DND-41 (cell line): Measurements from ENCODE around the gene SOX3.

ENCODE experiments used
- ATAC-seq: fragments of 200-7000 bp; cut with Tn5 transposase; 3 replicates; pipeline ENCODE4 v1.9.1; 2021; ENCODE audit warnings: low read depth; ENCODE audit not compliant: insufficient read depth
- DNase-seq: peaks from one replicate; pipeline ENCODE4 v3.0.0-alpha.2; 2020
- H2AFZ ChIP-seq: 2 replicates; pipeline ENCODE4 v1.6.0; 2012; ENCODE audit warnings: low read depth, low read length
- H3K27ac ChIP-seq: 2 replicates; pipeline ENCODE4 v1.5.1; 2012; ENCODE audit warnings: low read length, inconsistent platforms
- H3K27me3 ChIP-seq: fragments of 200-600 bp; sonication (generic); 2 replicates; pipeline ENCODE4 v1.6.0; 2012; ENCODE audit warnings: low read length, mild to moderate bottlenecking, inconsistent platforms; ENCODE audit not compliant: insufficient read depth, poor library complexity
- H3K36me3 ChIP-seq: 2 replicates; pipeline ENCODE4 v1.5.1; 2012; ENCODE audit warnings: low read length, inconsistent platforms; ENCODE audit not compliant: insufficient read depth
- H3K4me1 ChIP-seq: 2 replicates; pipeline ENCODE4 v1.5.1; 2012; ENCODE audit warnings: mild to moderate bottlenecking, low read length; ENCODE audit not compliant: insufficient read depth
- H3K4me2 ChIP-seq: 2 replicates; pipeline ENCODE4 v1.6.0; 2012; ENCODE audit warnings: mild to moderate bottlenecking, moderate library complexity, low read length, inconsistent platforms; ENCODE audit not compliant: insufficient read depth
- H3K4me3 ChIP-seq, 2 experiments: fragments of 200-600 bp in 1 of 2; shearing (Covaris generic) in 1 of 2; 2 replicates each; pipeline ENCODE4 v1.5.1; 2012 to 2016; ENCODE audit warnings: inconsistent platforms in 2 of 2, low read length in 2 of 2, mild to moderate bottlenecking in 2 of 2, low read depth in 1 of 2, moderate library complexity in 1 of 2
- H3K79me2 ChIP-seq: 2 replicates; pipeline ENCODE4 v1.6.0; 2012; ENCODE audit warnings: low read length, inconsistent platforms; ENCODE audit not compliant: insufficient read depth
- H3K9ac ChIP-seq: 2 replicates; pipeline ENCODE4 v1.6.0; 2012; ENCODE audit warnings: low read depth, mild to moderate bottlenecking, inconsistent platforms, low read length, moderate library complexity
- H3K9me3 ChIP-seq: 2 replicates; pipeline ENCODE4 v1.5.1; 2012; ENCODE audit warnings: low read length, moderate library complexity, mild to moderate bottlenecking, inconsistent platforms; ENCODE audit not compliant: insufficient read depth, severe bottlenecking
- H4K20me1 ChIP-seq: 2 replicates; pipeline ENCODE4 v1.6.0; 2012; ENCODE audit warnings: low read length; ENCODE audit not compliant: insufficient read depth
- EZH2 ChIP-seq: IDR thresholded peaks from 3 replicates; pipeline ENCODE4 v1.6.1; 2012; ENCODE audit warnings: borderline replicate concordance, low read depth, mild to moderate bottlenecking, moderate library complexity, low read length, inconsistent platforms; ENCODE audit not compliant: severe bottlenecking
- TF ChIP-seq, protein P1 (sequence below): IDR thresholded peaks from 2 replicates; pipeline ENCODE4 v1.5.1; 2012; ENCODE audit warnings: borderline replicate concordance, low read length, moderate library complexity, mild to moderate bottlenecking; ENCODE audit not compliant: poor library complexity, severe bottlenecking; ENCODE audit errors: extremely low read depth

Gene SOX3

DNA sequence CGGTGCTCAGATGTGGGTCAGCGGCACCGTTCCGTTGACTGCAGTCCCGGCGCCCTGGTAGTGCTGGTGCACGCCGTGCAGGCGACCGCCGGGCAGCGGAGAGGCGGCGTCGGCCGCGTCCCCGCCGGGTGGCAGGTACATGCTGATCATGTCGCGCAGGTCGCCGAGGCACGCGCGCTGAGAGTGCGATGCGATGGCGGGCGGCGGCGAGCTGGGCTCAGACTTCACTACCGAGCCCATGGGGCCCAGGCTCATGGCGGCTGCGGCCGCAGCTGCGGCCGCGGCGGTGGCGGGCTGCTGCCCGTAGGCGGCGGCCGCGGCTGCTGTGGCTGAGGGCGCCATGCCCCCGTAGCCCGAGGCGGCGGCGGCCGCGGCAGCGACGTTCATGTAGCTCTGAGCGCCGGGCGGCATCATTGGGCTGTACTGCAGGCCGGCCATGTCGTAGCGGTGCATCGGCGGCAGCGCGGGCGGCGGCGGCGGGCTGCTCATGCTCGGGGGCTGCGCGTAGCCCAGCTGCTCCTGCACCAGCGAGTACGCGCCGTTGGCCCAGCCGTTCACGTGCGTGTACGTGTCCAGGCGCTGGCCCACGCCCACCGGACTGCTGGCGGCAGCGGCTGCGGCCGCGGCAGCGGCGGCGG lies 1.0 kb downstream of the SOX3 start:
- Histone ChIP-seq H4K20me1 (no peaks in the 10 kb centered on the region), H3K27ac (no peak overlapping the region), H2AFZ (no peak overlapping the region), H3K4me2 (no peak overlapping the region), H3K9me3 (no peaks in the 10 kb centered on the region), H3K9ac (no peak overlapping the region), H3K27me3 (no peaks in the 10 kb centered on the region), H3K4me1 (no peaks in the 10 kb centered on the region), H3K4me3 (no peak overlapping the region), H3K36me3 (no peaks in the 10 kb centered on the region), H3K79me2 (no peaks in the 10 kb centered on the region)
- DNase-seq (no peak), ATAC-seq (no peak)
- TF ChIP-seq, protein P1, sequence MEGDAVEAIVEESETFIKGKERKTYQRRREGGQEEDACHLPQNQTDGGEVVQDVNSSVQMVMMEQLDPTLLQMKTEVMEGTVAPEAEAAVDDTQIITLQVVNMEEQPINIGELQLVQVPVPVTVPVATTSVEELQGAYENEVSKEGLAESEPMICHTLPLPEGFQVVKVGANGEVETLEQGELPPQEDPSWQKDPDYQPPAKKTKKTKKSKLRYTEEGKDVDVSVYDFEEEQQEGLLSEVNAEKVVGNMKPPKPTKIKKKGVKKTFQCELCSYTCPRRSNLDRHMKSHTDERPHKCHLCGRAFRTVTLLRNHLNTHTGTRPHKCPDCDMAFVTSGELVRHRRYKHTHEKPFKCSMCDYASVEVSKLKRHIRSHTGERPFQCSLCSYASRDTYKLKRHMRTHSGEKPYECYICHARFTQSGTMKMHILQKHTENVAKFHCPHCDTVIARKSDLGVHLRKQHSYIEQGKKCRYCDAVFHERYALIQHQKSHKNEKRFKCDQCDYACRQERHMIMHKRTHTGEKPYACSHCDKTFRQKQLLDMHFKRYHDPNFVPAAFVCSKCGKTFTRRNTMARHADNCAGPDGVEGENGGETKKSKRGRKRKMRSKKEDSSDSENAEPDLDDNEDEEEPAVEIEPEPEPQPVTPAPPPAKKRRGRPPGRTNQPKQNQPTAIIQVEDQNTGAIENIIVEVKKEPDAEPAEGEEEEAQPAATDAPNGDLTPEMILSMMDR: no peak
- TF ChIP-seq EZH2: no peak

DNA sequence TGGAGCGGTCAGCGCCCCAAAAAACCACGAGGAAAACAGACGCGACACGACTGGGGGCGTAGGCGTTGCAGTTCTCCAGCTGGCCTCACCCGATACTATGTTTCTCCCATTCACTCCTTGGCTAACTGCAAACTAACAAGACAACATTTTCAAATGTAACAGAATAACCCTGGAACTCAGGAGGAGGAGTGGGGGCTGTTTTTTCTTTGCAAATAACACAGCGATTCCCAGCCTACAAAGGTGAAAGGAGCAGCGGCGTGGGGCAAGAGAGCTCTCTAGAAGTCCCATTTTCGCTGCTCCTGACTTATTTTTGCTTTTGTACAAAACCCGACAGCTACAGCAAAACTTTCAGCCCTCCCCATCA lies 1.6 kb downstream of the SOX3 start:
- H3K27me3 ChIP-seq: no peaks in the 10 kb centered on the region
- H3K4me1 ChIP-seq: no peaks in the 10 kb centered on the region
- no peak overlapping the region for H2AFZ ChIP-seq
- no peaks in the 10 kb centered on the region for H3K79me2 ChIP-seq
- H3K4me3 ChIP-seq: no peak overlapping the region
- no peak overlapping the region for H3K9ac ChIP-seq
- ATAC-seq: no peak
- TF ChIP-seq, protein P1: no peak
- TF ChIP-seq EZH2: no peak
- no peaks in the 10 kb centered on the region for H3K36me3 ChIP-seq
- no peak overlapping the region for H3K27ac ChIP-seq
- no peaks in the 10 kb centered on the region for H3K9me3 ChIP-seq
- no peaks in the 10 kb centered on the region for H4K20me1 ChIP-seq
- DNase-seq: no peak
- no peak overlapping the region for H3K4me2 ChIP-seq

- Histone ChIP-seq H3K4me2 (no peak overlapping the region), H3K79me2 (no peaks in the 10 kb centered on the region), H3K36me3 (no peaks in the 10 kb centered on the region), H3K27me3 (no peaks in the 10 kb centered on the region), H3K9ac (no peak overlapping the region), H2AFZ (no peak overlapping the region), H3K27ac (no peak overlapping the region), H3K4me3 (no peak overlapping the region), H3K4me1 (no peaks in the 10 kb centered on the region), H4K20me1 (no peaks in the 10 kb centered on the region), H3K9me3 (no peaks in the 10 kb centered on the region)
- no peak for TF ChIP-seq EZH2
- TF ChIP-seq, protein P1: no peak
- ATAC-seq (no peak), DNase-seq (no peak)
Observed at GRCh38 chrX:140502491-140503237, 2.2 kb downstream of the SOX3 start.
